Smooth muscle cell (in vitro differentiated cells): ENCODE measurements around the gene IDH3B. TPM values are rescaled to one million over a fixed set of nuclear protein-coding genes. Genes with fewer than 3 reads are reported as not detected.

ENCODE experiments used
- DNase-seq: peaks from one replicate; lab custom pipeline; 2025; ENCODE audit not compliant: unreplicated experiment; lab: John Stamatoyannopoulos, UW
- H2AFZ ChIP-seq: fragments of 200-600 bp; sonication (generic); 2 replicates; pipeline ENCODE4 v1.6.0; 2016; ENCODE audit warnings: antibody characterized with exemption, low read depth, mild to moderate bottlenecking
- H3F3A ChIP-seq: fragments of 200-600 bp; sonication (generic); 2 replicates; pipeline ENCODE4 v1.6.0; 2017; ENCODE audit warnings: antibody characterized with exemption, low read depth
- H3K27ac ChIP-seq: fragments of 200-600 bp; sonication (generic); 2 replicates; pipeline ENCODE4 v1.5.1; 2016; ENCODE audit warnings: low read depth, mild to moderate bottlenecking
- H3K27me3 ChIP-seq: fragments of 200-600 bp; sonication (generic); 2 replicates; pipeline ENCODE4 v1.6.1; 2016; ENCODE audit warnings: low read depth, mild to moderate bottlenecking
- H3K36me3 ChIP-seq: fragments of 200-600 bp; sonication (generic); 2 replicates; pipeline ENCODE4 v1.5.1; 2016; ENCODE audit warnings: low read depth
- H3K4me1 ChIP-seq: fragments of 200-600 bp; sonication (generic); 2 replicates; pipeline ENCODE4 v1.5.1; 2016; ENCODE audit warnings: low read depth
- H3K4me2 ChIP-seq: fragments of 200-600 bp; sonication (generic); 2 replicates; pipeline ENCODE4 v1.6.0; 2016; ENCODE audit warnings: mild to moderate bottlenecking
- H3K4me3 ChIP-seq: fragments of 200-600 bp; sonication (generic); 2 replicates; pipeline ENCODE4 v1.5.1; 2016; ENCODE audit warnings: mild to moderate bottlenecking
- H3K79me2 ChIP-seq: fragments of 200-600 bp; sonication (generic); 2 replicates; pipeline ENCODE4 v1.6.0; 2016; ENCODE audit warnings: low read depth, mild to moderate bottlenecking
- H3K9ac ChIP-seq: fragments of 200-600 bp; sonication (generic); 2 replicates; pipeline ENCODE4 v1.6.0; 2016; ENCODE audit warnings: low read depth
- H3K9me3 ChIP-seq: fragments of 200-600 bp; sonication (generic); replicated peaks from 2 replicates; pipeline ENCODE4 v1.5.1; 2016; ENCODE audit warnings: low read depth
- H4K20me1 ChIP-seq: fragments of 200-600 bp; sonication (generic); 2 replicates; pipeline ENCODE4 v1.6.0; 2016; ENCODE audit warnings: low read depth
- CTCF ChIP-seq: fragments of 200-600 bp; sonication (generic); IDR thresholded peaks from 2 replicates; pipeline ENCODE4 v1.5.1; 2017; ENCODE audit warnings: borderline replicate concordance, mild to moderate bottlenecking, antibody characterized with exemption; ENCODE audit not compliant: insufficient read depth, poor library complexity, severe bottlenecking
- WGBS: methylation state at CpG from one replicate; pipeline ENCODE4 v1.1.7; 2016; ENCODE audit warnings: low lambda C conversion rate; 5-methylcytosine and 5-hydroxymethylcytosine counted together
- polyA plus RNA-seq: library from polyadenylated mRNA; unstranded; fragments of >200 nt; fragmentation: Nextera tagmentation; extraction: Ambion mirVana; gene quantifications from 2 replicates; pipeline ENCODE4 v1.2.1, GENCODE V29; 2016
- total RNA-seq: library from RNA; depleted of rRNA; stranded (reverse); fragments of >200 nt; gene quantifications from 2 replicates; pipeline ENCODE4 v1.2.3, GENCODE V29; 2014

IDH3B gene
- total and polyA plus RNA-seq, 2 experiments from 2014 or later, result 64.2 to 89.6 TPM

- peaks cover 2% of the 10 kb centered on the region for H3K4me1 ChIP-seq
- H3K36me3 ChIP-seq, result no peaks in the 10 kb centered on the region
- H3K9ac ChIP-seq, result no peak overlapping the region
- peaks cover 16% of the 10 kb centered on the region for H4K20me1 ChIP-seq
- WGBS, result 38% methylated on average over 5 of the region's 5 CpGs
- DNase-seq, result no peak
- H3K9me3 ChIP-seq, result no peaks in the 10 kb centered on the region
- H3K27ac ChIP-seq, result no peak overlapping the region
- H3K79me2 ChIP-seq, result no peaks in the 10 kb centered on the region
- H3K4me2 ChIP-seq, result no peak overlapping the region
- H2AFZ ChIP-seq, result no peak overlapping the region
- no peak overlapping the region for H3K4me3 ChIP-seq
- no peaks in the 10 kb centered on the region for H3F3A ChIP-seq
- H3K27me3 ChIP-seq, result peaks cover 15% of the 10 kb centered on the region
- TF ChIP-seq CTCF, result no peak
These were observed 37.7 kb upstream of the IDH3B start for GRCh38 chr20:2701671-2702081.

GRCh38 chr20:2700913-2701620 is 37.1 kb upstream of the IDH3B start:
- Histone ChIP-seq H2AFZ (no peak overlapping the region), H3K4me1 (no peaks in the 10 kb centered on the region), H3K79me2 (no peaks in the 10 kb centered on the region), H3K4me3 (no peak overlapping the region), H3F3A (no peaks in the 10 kb centered on the region), H3K27me3 (peaks cover 15% of the 10 kb centered on the region), H3K4me2 (no peak overlapping the region), H4K20me1 (peaks cover 17% of the 10 kb centered on the region), H3K36me3 (no peaks in the 10 kb centered on the region), H3K9ac (no peak overlapping the region), H3K27ac (no peak overlapping the region), H3K9me3 (no peaks in the 10 kb centered on the region)
- no peak for DNase-seq
- TF ChIP-seq CTCF, result no peak
- WGBS, result 36% methylated on average over 9 of the region's 9 CpGs

GRCh38 chr20:2699775-2700413 is 35.9 kb upstream of the IDH3B start:
- no peaks in the 10 kb centered on the region for H3K36me3 ChIP-seq
- no peak overlapping the region for H3K9ac ChIP-seq
- H3K27ac ChIP-seq, result no peak overlapping the region
- no peak overlapping the region for H3K4me2 ChIP-seq
- H3F3A ChIP-seq, result no peaks in the 10 kb centered on the region
- peaks cover 29% of the 10 kb centered on the region for H4K20me1 ChIP-seq
- H3K9me3 ChIP-seq, result no peaks in the 10 kb centered on the region
- H3K4me3 ChIP-seq, result no peak overlapping the region
- no peak overlapping the region for H2AFZ ChIP-seq
- peaks cover 17% of the 10 kb centered on the region for H3K27me3 ChIP-seq
- 79% methylated on average over 5 of the region's 5 CpGs for WGBS
- H3K79me2 ChIP-seq, result no peaks in the 10 kb centered on the region
- no peak for TF ChIP-seq CTCF
- H3K4me1 ChIP-seq, result peaks cover 4% of the 10 kb centered on the region
- DNase-seq, result no peak
